ENCODE results near the gene UBE2I. TPM values are rescaled to one million over a fixed set of nuclear protein-coding genes. Genes with fewer than 3 reads are reported as not detected.
A peak's percentile ranks its signal among the peaks of the same experiment; 100 is the strongest.

The UBE2I gene
- polyA plus RNA-seq, 2 of the 4 experiments (the other 2 are of a cell fraction), result 170 to 208 TPM

DNA sequence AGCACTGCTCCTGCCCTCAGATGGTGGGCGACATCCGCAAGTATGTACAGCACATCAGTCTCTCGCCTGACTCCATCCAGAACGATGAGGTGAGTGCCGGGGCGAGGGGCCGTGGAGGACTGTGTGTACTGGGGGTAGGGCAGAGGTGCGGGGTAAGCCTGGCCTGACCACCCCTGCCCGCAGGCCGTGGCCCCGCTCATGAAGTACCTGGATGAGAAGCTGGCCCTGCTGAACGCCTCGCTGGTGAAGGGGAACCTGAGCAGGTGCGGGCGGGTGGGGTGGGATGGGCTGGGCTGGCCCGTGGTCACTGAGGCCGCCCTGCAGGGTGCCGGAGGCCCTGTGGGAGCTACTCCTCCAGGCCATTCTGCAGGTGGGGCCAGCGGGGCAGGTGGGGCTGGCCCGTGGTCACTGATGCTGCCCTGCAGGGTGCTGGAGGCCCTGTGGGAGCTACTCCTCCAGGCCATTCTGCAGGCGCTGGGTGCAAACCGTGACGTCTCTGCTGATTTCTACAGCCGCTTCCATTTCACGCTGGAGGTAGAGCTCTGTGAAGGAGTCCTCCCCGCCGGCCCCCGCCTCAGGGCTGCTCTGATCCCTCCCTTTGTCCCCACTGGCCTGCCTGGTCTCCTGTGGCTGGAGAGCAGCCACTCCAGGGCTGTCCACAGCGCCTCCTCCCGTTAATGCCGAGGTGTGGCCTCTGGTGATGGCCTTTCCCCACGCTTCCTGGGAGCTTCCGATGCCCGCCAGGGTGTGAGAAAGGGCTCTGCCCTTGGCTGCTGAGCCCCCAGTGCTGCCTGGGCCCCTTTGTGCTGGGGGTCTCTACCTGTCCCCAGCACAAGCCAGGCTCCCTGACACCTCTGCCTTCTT lies 37.2 kb downstream of the UBE2I start:
- TF ChIP-seq, protein P1, sequence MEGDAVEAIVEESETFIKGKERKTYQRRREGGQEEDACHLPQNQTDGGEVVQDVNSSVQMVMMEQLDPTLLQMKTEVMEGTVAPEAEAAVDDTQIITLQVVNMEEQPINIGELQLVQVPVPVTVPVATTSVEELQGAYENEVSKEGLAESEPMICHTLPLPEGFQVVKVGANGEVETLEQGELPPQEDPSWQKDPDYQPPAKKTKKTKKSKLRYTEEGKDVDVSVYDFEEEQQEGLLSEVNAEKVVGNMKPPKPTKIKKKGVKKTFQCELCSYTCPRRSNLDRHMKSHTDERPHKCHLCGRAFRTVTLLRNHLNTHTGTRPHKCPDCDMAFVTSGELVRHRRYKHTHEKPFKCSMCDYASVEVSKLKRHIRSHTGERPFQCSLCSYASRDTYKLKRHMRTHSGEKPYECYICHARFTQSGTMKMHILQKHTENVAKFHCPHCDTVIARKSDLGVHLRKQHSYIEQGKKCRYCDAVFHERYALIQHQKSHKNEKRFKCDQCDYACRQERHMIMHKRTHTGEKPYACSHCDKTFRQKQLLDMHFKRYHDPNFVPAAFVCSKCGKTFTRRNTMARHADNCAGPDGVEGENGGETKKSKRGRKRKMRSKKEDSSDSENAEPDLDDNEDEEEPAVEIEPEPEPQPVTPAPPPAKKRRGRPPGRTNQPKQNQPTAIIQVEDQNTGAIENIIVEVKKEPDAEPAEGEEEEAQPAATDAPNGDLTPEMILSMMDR (IDR thresholded peaks at IDR 0.05), result peak; percentile 29; the same call in 2 of the 3 replicates
- peak in 1 of 2 experiments; percentile 29; a peak in 1 of 5 replicates for TF ChIP-seq JUN (IDR thresholded peaks at IDR 0.05)
- peak in 1 of 2 experiments; percentile 32; a peak in 1 of 5 replicates for TF ChIP-seq RAD21 (conservative IDR thresholded peaks at IDR 0.05 in 1 of 2, IDR thresholded peaks at IDR 0.05 in 1 of 2)
- TF ChIP-seq BCL3 (IDR thresholded peaks at IDR 0.05), result 0 out of 3 replicates have a peak, but pooled peaks have one; percentile 25
- no peak for TF ChIP-seq PBX3 (IDR thresholded peaks at IDR 0.05)
- H3K4me3 ChIP-seq, result no peak overlapping the region
- FAIRE-seq (no peak), ATAC-seq (peak in 1 of 2 experiments; percentile 25; a peak in 2 of 6 replicates), DNase-seq (ENCODE audit: low read depth in 1 of 2, low spot score in 1 of 2) (peak in 1 of 2 experiments; percentile 42)
- no peak overlapping the region for H3K27ac ChIP-seq
- H3K9me3 ChIP-seq, result no peaks in the 10 kb centered on the region
- no peak overlapping the region for H3K4me2 ChIP-seq
- ChIA-PET CTCF (interaction anchor here (0.7 to 9.4 kb wide), 9 partner anchors 10 to 56 kb away, joined by 3 to 78 read pairs (median 5); no protein-coding TSS in a partner anchor), POLR2A (no interaction called here)
- WGBS (ENCODE audit: missing lambda C conversion rate), result 65% methylated on average over 22 of the region's 34 CpGs
- H3K4me1 ChIP-seq, result peaks cover 17% of the 10 kb centered on the region

GRCh38 chr16:1347286-1347855 lies 37.9 kb downstream of the UBE2I start:
- Histone ChIP-seq H3K9me3 (no peaks in the 10 kb centered on the region), H3K4me2 (no peak overlapping the region), H3K27ac (no peak overlapping the region), H3K4me1 (peaks cover 15% of the 10 kb centered on the region), H3K4me3 (no peak overlapping the region)
- TF ChIP-seq FOSB (CRISPR knock-in tag; IDR thresholded peaks at IDR 0.05) (no peak), RCOR1 (IDR thresholded peaks at IDR 0.05; ENCODE audit: low read depth, low read length) (no peak), ZNF302 (CRISPR knock-in tag; IDR thresholded peaks at IDR 0.05) (no peak), CHD2 (IDR thresholded peaks at IDR 0.05; ENCODE audit: low read length, partially characterized antibody) (no peak), FOSL2 (IDR thresholded peaks at IDR 0.05) (no peak), FOSL2 (CRISPR knock-in tag; IDR thresholded peaks at IDR 0.05) (no peak)
- ATAC-seq (no peak), DNase-seq (ENCODE audit: low read depth in 1 of 2, low spot score in 1 of 2) (no peak), FAIRE-seq (no peak)
- ChIA-PET CTCF (interaction anchor here (0.9 to 9.4 kb wide), 9 partner anchors 10 to 57 kb away, joined by 3 to 78 read pairs (median 5); no protein-coding TSS in a partner anchor), POLR2A (no interaction called here)
- 84% methylated on average over 31 of the region's 31 CpGs for WGBS (ENCODE audit: missing lambda C conversion rate)

- Histone ChIP-seq H3K27ac (no peak overlapping the region), H3K9me3 (no peaks in the 10 kb centered on the region), H3K4me2 (no peak overlapping the region), H3K4me3 (no peak overlapping the region), H3K4me1 (peaks cover 12% of the 10 kb centered on the region)
- ATAC-seq (no peak), DNase-seq (ENCODE audit: low read depth in 1 of 2, low spot score in 1 of 2) (no peak), FAIRE-seq (no peak)
- ChIA-PET CTCF (interaction anchor here (0.9 to 9.4 kb wide), 9 partner anchors 10 to 57 kb away, joined by 3 to 78 read pairs (median 4); no protein-coding TSS in a partner anchor), POLR2A (no interaction called here)
- WGBS (ENCODE audit: missing lambda C conversion rate), result 91% methylated on average over 18 of the region's 29 CpGs
- TF ChIP-seq CEBPB (IDR thresholded peaks at IDR 0.05), result no peak
- no peak for TF ChIP-seq POLR2A (IDR thresholded peaks at IDR 0.05; ENCODE audit: low read length)
- no peak for TF ChIP-seq HOXB13 (CRISPR knock-in tag; IDR thresholded peaks at IDR 0.05; ENCODE audit: low read depth)
- TF ChIP-seq RFX5 (IDR thresholded peaks at IDR 0.05), result no peak
- TF ChIP-seq BHLHE40 (IDR thresholded peaks at IDR 0.05; ENCODE audit: low read depth, low read length), result no peak
Observed at GRCh38 chr16:1347962-1348361, 38.5 kb downstream of the UBE2I start.
